ENCODE results near the gene NFU1.
"Not testable (repeated sequence)": the region's sequence is repeated elsewhere in the genome, so short reads cannot be mapped to it uniquely, and the experiment has no call there.

Gene NFU1

GRCh38 chr2:69368588-69368987 lies 68.6 kb downstream of the NFU1 start:
- no peak overlapping the region for H3K4me3 ChIP-seq (replicated peaks; ENCODE audit: low read depth, low read length)
- DNase-seq (ENCODE audit: extremely low read depth, low read depth), result no peak
- TF ChIP-seq, protein P1, sequence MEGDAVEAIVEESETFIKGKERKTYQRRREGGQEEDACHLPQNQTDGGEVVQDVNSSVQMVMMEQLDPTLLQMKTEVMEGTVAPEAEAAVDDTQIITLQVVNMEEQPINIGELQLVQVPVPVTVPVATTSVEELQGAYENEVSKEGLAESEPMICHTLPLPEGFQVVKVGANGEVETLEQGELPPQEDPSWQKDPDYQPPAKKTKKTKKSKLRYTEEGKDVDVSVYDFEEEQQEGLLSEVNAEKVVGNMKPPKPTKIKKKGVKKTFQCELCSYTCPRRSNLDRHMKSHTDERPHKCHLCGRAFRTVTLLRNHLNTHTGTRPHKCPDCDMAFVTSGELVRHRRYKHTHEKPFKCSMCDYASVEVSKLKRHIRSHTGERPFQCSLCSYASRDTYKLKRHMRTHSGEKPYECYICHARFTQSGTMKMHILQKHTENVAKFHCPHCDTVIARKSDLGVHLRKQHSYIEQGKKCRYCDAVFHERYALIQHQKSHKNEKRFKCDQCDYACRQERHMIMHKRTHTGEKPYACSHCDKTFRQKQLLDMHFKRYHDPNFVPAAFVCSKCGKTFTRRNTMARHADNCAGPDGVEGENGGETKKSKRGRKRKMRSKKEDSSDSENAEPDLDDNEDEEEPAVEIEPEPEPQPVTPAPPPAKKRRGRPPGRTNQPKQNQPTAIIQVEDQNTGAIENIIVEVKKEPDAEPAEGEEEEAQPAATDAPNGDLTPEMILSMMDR (IDR thresholded peaks at IDR 0.05; ENCODE audit: low read depth, low read length, missing control alignments), result no peak

- TF ChIP-seq, protein P1 (IDR thresholded peaks at IDR 0.05; ENCODE audit: low read depth, low read length, missing control alignments), result no peak
- no peak overlapping the region for H3K4me3 ChIP-seq (replicated peaks; ENCODE audit: low read depth, low read length)
- DNase-seq (ENCODE audit: extremely low read depth, low read depth), result no peak
Measured at GRCh38 chr2:69359371-69359770, 77.9 kb downstream of the NFU1 start.

- TF ChIP-seq, protein P1 (IDR thresholded peaks at IDR 0.05; ENCODE audit: low read depth, low read length, missing control alignments), result no peak
- DNase-seq (ENCODE audit: extremely low read depth, low read depth), result no peak
Measured at GRCh38 chr2:69358914-69359313, 78.3 kb downstream of the NFU1 start.

DNA sequence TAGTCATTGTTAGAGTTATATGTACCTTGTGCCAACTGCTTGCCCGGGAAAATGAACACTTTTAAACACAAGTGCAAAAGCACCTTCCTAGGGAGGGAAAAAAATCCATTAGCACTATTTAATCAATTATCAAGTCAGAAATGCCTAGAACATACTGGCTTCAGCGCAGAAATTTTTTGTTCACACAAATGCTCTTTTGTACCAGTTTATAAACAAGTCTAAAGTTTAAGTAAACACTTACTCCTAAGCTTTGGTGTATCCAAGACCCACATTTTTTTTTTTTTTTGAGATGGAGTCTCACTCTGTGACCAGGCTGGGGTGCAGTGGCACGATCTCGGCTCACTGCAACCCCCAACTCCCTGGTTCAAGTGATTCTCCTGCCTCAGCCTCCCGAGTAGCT lies 80.8 kb downstream of the NFU1 start:
- TF ChIP-seq, protein P1 (IDR thresholded peaks at IDR 0.05; ENCODE audit: low read depth, low read length, missing control alignments), result no peak

More at GRCh38 chr2:69358914-69359313, 78.3 kb downstream of the NFU1 start:
- H3K4me3 ChIP-seq (replicated peaks; ENCODE audit: low read depth, low read length), result no peak overlapping the region

GRCh38 chr2:69354976-69355375 lies 82.3 kb downstream of the NFU1 start:
- H3K4me3 ChIP-seq (replicated peaks; ENCODE audit: low read depth, low read length); DNase-seq (ENCODE audit: extremely low read depth, low read depth): not testable (repeated sequence)

More for the DNA sequence above, 80.8 kb downstream of the NFU1 start:
- H3K4me3 ChIP-seq (replicated peaks; ENCODE audit: low read depth, low read length), result no peak overlapping the region
- DNase-seq (ENCODE audit: extremely low read depth, low read depth), result no peak

DNA sequence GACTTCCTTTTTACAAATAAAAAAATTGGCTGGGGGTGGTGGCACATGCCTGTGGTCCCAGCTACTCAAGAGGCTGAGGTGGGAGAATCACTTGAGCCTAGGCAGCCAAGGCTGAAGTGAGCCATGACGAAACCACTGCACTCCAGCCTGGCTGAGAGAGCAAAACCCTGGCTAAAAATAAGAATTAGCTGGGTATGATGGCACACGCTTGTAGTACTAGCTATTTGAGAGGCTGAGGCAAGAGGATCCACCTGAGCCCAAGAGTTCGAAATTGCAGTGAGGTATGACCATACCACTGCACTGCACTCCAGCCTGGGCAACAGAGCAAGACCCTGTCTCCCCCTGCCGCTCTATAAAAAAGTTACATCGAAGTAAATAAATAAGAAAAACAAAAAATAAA lies 83.9 kb downstream of the NFU1 start:
- TF ChIP-seq, protein P1 (IDR thresholded peaks at IDR 0.05; ENCODE audit: low read depth, low read length, missing control alignments), result no peak
- H3K4me3 ChIP-seq (replicated peaks; ENCODE audit: low read depth, low read length), result no peak overlapping the region
- no peak for DNase-seq (ENCODE audit: extremely low read depth, low read depth)

- H3K4me3 ChIP-seq (replicated peaks; ENCODE audit: low read depth, low read length), result no peak overlapping the region
- TF ChIP-seq, protein P1 (IDR thresholded peaks at IDR 0.05; ENCODE audit: low read depth, low read length, missing control alignments), result no peak
- no peak for DNase-seq (ENCODE audit: extremely low read depth, low read depth)
Measured at GRCh38 chr2:69348781-69349180, 88.5 kb downstream of the NFU1 start.

All from HFF-Myc (cell line).